ENCODE measurements around the gene GOLGA8G. TPM values are rescaled to one million over a fixed set of nuclear protein-coding genes. Genes with fewer than 3 reads are reported as not detected.

The GOLGA8G gene
- not detected in 2 replicates for total RNA-seq

GRCh38 chr15:28532954-28533353 lies at the start of gene GOLGA8G:
Gene GOLGA8G (minus strand): TSS chr15:28532971. CDS start chr15:28532909, 62 bp downstream.

DNA sequence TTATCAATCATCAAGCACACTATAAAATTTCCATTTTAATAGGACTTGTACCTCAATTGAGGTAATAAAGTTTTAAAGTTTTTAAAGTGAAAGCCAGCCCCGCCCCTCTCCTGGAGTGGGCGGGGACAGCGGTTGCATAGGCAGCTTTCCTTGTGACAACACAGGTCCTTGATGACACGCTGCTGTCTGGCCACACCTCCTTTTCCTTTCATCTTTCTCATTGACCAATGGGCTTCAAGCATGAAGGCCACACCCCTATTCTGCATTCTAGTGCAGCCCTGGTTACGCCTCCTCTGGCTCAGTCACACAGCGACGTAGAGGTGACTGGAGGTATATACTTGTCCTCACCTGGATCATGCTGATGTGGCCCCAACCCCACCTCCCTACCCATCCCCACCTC lies 20.5 kb upstream of the GOLGA8G start, which contains the start of gene GOLGA6L25:
GOLGA6L25 (plus strand) TSS at position 301 of the 400 bp plus-strand sequence; CDS start at position 362, 61 bp downstream.

Other genes with a start within 250 kb of the GOLGA8G start
- gene HERC2, start 210.8 kb downstream of the GOLGA8G start, total RNA-seq, result 49.5 and 59.1 TPM in 2 replicates
- gene GOLGA6L24, start 174.9 kb downstream of the GOLGA8G start, total RNA-seq, result not detected in 2 replicates
- not detected in 2 replicates for gene GOLGA8F, start 154.3 kb downstream of the GOLGA8G start, total RNA-seq
- gene GOLGA6L25, start 20.6 kb upstream of the GOLGA8G start, total RNA-seq, result not detected in 2 replicates
- 0.25 TPM in 1 of 2 replicates, not detected in the other for gene GOLGA8M, start 179.4 kb upstream of the GOLGA8G start, total RNA-seq